ENCODE results near the gene GALNT2.

Gene GALNT2

GRCh38 chr1:230248016-230248888 lies 181.2 kb downstream of the GALNT2 start:
- no peak for DNase-seq

DNA sequence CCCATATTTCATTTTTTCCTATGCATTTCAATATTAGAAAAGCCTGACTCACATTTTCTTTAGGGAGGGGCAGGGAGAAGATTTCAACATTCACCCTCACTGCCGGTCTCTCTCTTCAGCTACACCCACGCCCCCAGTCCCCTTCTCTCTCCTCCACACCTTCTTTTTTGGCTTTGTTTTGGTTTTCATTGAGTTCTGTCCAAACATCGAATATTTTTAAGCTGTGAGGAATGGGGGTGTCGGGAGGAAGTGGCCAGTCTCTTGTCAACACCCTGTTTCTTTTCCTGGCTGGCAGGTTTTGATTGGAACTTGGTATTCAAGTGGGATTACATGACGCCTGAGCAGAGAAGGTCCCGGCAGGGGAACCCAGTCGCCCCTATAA lies 181.8 kb downstream of the GALNT2 start:
- no peak for DNase-seq

- no peak for DNase-seq
Observed at GRCh38 chr1:230249695-230250480, 182.8 kb downstream of the GALNT2 start.

- no peak for DNase-seq
Observed at GRCh38 chr1:230250666-230251065, 183.6 kb downstream of the GALNT2 start.

- no peak for DNase-seq
Observed at GRCh38 chr1:230251644-230252191, 184.7 kb downstream of the GALNT2 start.

GRCh38 chr1:230253150-230253549 lies 186.1 kb downstream of the GALNT2 start:
- DNase-seq: no peak

- no peak for DNase-seq
Observed at GRCh38 chr1:230254265-230254664, 187.2 kb downstream of the GALNT2 start.

GRCh38 chr1:230255116-230255515 lies 188.1 kb downstream of the GALNT2 start:
- DNase-seq: no peak

GRCh38 chr1:230255991-230256390 lies 189.0 kb downstream of the GALNT2 start:
- no peak for DNase-seq

- DNase-seq: no peak
Observed at GRCh38 chr1:230256896-230257295, 189.9 kb downstream of the GALNT2 start.

GRCh38 chr1:230259621-230260020 lies 192.6 kb downstream of the GALNT2 start:
- no peak for DNase-seq

- no peak for DNase-seq
Observed at GRCh38 chr1:230260831-230261230, 193.8 kb downstream of the GALNT2 start.

DNA sequence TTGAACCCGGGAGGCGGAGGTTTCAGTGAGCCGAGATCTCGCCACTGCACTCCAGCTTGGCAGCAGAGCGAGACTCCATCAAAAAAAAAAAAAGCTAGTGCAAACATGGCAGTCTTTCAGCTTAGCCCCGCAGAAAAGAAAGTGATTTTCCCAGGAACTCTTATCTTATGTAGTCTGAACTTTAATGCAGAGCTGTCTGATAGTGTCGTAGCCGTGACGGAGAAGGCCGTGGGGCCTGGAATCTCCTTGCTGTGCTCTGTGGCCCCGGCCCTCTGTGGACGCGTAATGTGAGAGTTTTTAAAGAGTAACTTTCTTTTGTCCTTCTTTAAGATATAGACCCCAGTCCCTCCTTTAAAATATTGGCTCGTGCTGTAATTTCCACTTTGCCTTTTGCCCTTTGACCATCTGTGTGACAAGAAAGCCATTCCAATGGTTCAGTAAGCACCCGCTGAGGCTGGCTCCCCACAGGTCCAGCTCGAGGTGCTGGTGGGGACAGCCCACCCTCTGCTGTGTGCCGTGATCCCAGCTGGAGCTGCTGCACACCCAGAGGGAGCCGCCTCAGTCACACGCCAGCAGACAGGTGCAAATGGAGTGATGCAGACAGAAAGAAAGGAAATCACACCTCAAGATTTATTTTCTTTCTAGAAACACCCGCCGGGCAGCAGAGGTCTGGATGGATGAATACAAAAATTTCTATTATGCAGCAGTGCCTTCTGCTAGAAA lies 195.1 kb downstream of the GALNT2 start:
- no peak for DNase-seq

DNA sequence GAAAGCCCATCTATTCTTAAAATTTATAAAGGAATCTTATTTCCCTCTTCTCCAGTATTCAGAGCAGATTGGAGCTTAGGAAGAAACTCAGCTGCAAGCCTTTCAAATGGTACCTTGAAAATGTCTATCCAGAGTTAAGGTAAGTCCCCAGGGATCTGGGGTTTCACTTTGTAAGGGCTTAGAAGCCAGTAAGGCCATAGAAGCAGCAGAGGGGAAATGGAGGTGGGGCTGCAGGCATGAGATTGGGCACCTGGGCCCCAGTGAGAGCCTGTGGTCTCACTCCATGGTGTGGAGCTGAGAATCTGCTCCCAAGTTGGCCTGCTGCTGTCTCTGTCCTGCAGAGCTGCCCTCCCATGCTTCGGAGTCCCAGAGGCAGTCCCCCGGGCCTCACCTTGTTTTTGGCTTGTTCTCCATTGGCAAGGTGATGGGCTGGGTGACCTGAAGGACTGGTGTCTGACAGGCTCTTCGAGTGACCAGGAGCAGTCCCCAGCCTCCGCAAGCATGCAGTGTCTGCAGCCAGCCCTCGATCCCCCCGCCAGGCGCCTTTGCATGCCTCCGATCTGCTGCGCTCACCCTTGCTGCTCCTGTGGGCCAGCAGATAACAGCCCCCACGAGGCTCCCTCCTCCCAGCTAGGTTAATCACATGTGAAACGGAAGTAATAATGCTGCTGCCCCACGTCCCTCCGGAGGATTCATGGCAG lies 196.0 kb downstream of the GALNT2 start:
- DNase-seq: no peak

DNA sequence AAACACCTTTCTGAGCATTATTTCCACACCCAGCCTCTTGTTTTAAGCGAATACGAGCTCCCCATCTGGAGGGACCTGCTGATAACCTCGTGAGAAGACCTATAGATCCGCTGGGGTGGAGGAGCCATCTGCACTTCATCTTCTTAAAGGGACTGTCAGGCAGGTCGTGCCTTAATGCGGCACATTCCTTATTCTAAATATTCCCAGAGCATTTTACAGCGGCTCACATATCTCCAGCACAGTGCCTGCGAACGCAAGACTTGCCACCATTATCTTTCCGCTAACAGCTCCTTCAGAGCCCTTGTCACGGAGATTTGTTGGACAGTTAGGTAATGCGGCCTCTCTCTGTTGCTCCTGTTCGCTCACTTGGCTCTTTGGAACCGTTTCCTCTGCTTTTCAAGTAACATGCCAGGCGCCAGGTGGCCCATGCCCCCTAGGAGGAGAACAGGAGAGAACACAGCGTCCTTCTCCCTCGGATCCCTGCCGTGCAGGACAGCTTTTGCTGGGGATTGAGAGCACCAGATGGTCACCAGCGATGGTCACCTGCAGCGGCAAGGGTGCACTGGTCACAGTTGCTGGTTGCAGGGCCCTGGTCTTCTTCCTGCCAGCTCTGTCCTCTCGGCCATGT lies 196.6 kb downstream of the GALNT2 start:
- DNase-seq: no peak

GRCh38 chr1:230264342-230264741 lies 197.3 kb downstream of the GALNT2 start:
- DNase-seq: no peak

DNA sequence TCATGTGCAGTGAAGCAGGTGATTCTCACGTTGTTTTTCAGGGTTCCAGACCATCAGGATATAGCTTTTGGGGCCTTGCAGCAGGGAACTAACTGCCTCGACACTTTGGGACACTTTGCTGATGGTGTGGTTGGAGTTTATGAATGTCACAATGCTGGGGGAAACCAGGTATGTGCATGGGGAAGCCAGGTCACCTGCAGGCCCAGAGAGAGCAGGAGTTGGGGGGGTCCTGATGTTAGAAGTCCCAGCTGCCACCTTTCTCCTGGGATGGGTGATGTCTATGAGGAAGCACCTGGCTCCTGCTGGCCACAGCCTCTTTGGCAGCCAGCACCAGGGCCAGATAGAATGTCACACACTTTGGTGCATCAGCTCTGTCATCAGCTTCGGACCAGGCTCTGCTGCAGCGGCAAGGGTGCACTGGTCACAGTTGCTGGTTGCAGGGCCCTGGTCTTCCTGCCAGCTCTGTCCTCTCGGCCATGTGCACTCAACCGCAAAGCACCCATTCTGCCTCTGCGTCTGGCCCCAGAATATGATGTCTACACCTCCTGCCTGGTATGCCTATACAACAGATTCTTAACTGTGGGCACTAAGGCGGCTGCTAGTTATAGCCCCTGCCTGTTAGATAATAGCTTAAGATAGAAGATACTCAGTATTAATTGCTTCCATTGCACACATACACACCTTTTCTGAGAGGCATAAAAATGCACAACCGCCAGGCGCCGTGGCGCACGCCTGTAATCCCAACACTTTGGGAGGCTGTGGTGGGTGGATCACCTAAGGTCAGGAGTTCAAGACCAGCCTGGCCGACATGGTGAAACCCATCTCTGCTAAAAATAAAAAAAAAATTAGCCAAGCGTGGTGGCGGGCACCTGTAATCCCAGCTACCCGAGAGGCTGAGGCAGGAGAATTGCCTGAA lies 198.4 kb downstream of the GALNT2 start:
- DNase-seq: no peak

GRCh38 chr1:230266456-230266855 lies 199.4 kb downstream of the GALNT2 start:
- no peak for DNase-seq

- DNase-seq: no peak
Observed at GRCh38 chr1:230267338-230268065, 200.5 kb downstream of the GALNT2 start.
